ENCODE results near the gene TSHR.

TSHR gene

DNA sequence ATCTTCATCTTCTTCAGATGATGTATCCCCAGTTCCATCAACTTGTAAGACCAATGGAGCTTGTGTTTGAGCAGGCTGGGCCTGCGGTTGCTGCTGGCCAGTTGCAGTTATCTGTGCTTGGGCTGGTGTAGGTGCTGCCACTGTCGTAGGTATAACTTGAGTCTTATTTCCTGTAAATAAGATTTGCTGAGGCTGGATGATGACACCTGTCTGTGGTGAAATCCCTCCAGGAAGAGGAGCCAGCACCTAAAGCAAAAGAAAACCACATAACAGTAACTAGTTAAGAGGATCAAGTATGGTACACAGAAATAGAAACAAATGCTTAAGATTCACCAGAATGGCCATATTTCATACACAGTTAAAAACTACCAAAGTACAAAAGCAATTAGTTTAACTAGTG lies 237.2 kb downstream of the TSHR start:
- TF ChIP-seq, protein P1, sequence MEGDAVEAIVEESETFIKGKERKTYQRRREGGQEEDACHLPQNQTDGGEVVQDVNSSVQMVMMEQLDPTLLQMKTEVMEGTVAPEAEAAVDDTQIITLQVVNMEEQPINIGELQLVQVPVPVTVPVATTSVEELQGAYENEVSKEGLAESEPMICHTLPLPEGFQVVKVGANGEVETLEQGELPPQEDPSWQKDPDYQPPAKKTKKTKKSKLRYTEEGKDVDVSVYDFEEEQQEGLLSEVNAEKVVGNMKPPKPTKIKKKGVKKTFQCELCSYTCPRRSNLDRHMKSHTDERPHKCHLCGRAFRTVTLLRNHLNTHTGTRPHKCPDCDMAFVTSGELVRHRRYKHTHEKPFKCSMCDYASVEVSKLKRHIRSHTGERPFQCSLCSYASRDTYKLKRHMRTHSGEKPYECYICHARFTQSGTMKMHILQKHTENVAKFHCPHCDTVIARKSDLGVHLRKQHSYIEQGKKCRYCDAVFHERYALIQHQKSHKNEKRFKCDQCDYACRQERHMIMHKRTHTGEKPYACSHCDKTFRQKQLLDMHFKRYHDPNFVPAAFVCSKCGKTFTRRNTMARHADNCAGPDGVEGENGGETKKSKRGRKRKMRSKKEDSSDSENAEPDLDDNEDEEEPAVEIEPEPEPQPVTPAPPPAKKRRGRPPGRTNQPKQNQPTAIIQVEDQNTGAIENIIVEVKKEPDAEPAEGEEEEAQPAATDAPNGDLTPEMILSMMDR (IDR thresholded peaks at IDR 0.05; ENCODE audit: insufficient read depth, low read length, missing control alignments) = no peak
- CTCF ChIA-PET = interaction anchor here (0.9 to 1.6 kb wide), 3 partner anchors 19 to 23 kb away, joined by 3 read pairs; no protein-coding TSS in a partner anchor
- no peak for DNase-seq (ENCODE audit: low read depth, low spot score)
- POLR2A ChIA-PET = no interaction called here
- H3K4me3 ChIP-seq (ENCODE audit: low read depth, low read length) = no peak overlapping the region

DNA sequence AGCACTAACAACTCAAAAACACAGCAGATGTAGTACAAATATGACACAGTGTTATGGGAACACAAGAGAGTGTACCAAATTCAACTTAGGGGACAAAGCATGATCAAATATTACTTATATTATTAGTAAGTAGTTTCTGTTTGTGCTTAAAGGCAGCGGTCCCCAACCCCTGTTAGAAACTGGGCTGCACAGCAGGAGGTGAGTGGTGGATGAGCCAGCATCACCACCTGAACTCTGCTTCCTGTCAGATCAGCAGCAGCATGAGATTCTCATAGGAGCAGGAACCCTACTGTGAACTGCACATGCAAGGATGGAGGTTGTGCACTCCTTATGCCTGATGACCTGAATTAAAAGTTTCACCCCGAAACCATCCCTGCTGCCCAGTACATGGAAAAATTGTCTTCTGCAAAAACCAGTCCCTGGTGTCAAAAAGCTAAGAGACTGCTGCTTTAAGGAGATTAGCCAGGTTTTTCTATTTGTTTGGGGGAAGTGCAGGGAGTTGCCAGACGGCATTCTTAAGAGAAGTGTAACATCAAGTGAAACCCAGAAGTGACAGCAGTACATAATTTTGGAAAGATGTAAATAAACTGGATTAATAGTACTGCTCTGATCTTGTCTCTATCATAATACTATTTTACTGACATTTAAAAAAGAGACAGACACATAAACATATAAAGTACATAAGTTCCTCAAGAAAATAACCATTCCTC lies 238.7 kb downstream of the TSHR start:
- DNase-seq (ENCODE audit: low read depth, low spot score) = no peak

More for the DNA sequence above, 238.7 kb downstream of the TSHR start:
- POLR2A ChIA-PET = no interaction called here
- CTCF ChIA-PET = interaction anchor here (0.9 kb wide), 1 partner anchor 23 kb away, joined by 4 read pairs; no protein-coding TSS in a partner anchor
- no peak overlapping the region for H3K4me3 ChIP-seq (ENCODE audit: low read depth, low read length)
- TF ChIP-seq, protein P1 (IDR thresholded peaks at IDR 0.05; ENCODE audit: insufficient read depth, low read length, missing control alignments) = no peak

Data from AG04449 (cell line).